ENCODE data around the gene SLC24A4.

The SLC24A4 gene

DNA sequence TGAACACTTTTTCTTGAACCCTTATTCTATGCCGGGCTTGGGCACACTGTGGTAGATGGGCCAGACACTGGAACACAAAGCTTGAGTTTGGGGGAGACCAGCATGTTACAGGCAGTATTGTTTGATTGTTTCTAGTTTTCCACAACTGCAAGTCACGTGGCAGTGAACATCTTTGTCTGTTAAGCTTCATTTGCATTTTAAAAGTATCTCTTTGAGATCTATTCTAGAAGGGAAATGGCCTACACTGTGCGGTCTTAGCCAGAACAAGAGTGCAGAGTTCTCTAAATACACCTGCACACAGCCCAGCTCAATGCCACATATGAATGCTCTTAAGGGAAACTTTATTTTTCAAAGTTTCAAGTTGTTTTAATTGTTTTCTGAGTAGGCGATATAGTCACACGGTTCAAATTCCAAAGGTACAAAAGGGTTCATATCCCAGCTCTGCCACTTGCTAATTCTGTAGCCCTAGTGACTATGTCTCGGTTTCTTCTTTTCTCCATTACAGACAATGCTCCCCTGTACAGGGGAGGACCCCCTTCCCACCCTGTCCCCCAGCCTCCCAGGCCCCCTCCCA lies 215.5 kb downstream of the SLC24A4 start:
- in situ Hi-C loops (cut with MboI; ENCODE audit: low sequenced_read_pairs), result no loop called here

DNA sequence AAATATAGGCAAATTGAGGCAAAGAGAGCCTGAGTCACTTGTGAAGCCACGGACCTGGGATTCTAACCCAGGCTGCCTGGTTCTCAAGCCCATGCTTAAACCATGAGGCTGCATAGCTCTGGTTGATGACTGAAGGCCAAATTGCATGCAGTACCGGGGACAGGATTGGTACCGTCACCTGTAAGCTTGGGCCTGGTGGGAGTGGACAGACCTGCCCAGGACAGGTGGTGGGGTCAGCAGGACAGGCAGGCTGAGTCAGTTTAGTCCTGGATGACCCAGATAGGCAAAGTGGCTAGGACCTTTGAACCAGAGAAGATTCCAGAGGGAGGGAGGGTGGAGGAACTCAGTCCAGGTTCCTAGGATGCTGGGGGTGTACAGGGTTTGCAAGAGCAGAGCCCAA lies 216.5 kb downstream of the SLC24A4 start:
- in situ Hi-C loops (cut with MboI; ENCODE audit: low sequenced_read_pairs), result no loop called here

DNA sequence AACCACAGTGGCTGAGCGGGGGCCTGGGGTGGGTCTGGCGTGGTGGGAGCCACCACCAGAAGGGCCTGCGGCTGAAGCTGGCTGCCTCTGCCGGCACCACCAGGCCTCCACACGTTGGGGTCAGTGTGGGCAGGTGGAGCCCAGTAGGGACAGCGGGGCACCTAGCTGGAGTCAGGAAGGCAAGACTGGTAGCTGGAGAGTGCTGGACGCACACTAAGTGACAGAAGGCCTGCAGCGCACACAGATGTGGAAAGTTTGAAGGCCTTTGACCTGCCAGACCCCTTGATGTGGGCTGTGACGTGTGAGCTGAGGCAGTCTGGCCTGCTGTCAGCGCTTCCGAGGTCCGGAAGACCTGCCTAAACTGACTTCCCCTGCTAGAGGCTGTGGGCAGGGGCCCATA lies 216.9 kb downstream of the SLC24A4 start:
- in situ Hi-C loops (cut with MboI; ENCODE audit: low sequenced_read_pairs), result no loop called here

DNA sequence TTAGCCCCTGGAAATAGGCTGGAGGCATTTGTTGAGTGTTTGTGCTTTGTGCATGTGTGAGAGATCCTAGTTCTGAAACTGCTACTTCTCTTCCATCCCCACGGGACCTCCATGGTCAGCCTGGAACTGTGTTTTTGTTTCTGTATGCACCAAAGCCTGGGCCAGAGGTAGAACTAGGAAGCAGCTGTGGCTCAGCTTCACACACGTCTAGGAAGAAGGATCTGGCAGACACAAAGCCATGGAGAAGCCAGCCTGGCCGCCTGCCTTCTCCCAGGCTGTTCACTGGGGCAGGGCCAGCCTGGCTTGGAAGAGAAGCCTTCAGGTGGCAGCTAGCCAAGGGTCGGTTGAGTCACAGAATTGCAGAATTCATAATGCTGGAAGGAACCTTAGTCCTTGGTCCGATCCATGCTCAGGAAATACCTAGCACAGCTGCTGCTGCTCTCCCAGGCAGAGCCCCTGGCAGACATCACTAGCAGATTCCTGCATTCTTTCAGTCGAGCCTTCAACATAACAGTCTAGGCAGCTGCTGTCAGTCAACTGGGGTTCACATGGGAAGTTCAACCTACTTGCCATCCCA lies 217.6 kb downstream of the SLC24A4 start:
- in situ Hi-C loops (cut with MboI; ENCODE audit: low sequenced_read_pairs), result no loop called here

DNA sequence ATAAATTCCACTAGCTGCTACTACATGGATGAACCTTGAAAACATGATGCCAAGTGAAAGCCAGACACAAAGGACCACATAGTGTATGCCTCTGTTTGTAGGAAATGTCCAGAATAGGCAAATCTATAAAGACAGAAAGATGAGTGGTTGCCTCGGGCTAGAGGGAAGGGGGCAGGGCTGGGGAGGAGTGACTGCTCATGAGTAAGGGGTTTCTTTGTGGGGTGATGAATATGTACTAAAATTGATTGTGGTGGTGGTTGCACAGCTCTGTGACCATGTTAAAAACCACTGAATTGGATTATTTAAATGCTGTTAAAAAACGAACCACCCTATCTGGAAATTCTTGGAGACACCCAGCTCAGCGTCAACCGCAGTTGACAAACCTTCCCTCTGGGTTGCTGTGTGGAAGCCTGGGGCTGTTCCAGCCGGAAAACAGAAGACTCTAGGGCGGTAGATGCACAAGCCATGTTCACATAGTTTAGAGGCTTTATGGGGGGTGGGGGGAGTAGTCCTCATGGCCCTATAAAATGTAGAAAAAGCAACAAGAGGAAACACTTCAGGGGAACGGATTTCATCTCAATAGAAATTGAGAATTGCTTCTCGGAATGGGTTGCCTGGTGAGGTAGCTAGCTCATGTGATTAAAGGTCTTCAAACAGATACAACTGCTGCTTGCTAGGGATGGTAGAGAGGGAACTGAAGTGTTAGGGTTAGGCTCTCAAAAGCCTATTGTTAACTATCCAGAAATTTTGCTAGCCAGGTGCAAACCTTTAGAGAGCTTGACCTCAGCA lies 220.0 kb downstream of the SLC24A4 start:
- in situ Hi-C loops (cut with MboI; ENCODE audit: low sequenced_read_pairs), result no loop called here

DNA sequence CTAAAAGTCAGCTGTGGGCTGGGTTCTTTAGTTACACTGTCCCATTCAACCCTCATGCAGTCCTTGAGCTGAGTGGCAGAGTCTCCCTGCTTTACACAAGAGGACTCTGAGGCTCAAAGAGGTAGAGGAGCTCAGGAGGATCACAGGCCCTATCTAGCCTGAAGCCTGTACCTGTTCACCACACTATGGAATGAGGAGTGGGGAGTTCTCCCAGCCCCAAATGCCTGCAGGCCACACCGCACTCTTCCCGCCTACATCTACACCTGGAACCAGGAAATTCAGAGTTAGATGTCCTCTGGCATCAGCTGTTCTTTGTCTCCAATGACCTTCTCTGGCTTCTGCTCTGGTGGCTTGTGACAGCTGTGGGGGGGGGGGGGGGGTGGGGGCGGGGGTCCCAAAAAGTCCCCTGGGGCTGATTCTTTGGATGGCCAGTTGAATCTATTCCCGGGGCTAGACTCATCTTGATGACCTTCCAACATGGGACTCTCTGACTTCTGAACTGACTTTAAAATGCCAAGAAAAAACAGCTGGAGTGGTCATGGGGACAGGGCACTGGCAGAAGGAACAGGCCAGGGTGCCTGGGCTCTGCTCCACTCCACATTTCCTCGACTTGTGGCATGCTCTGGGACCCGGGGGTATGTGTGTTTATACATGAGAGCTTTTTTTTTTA lies 221.2 kb downstream of the SLC24A4 start:
- in situ Hi-C loops (cut with MboI; ENCODE audit: low sequenced_read_pairs), result no loop called here

DNA sequence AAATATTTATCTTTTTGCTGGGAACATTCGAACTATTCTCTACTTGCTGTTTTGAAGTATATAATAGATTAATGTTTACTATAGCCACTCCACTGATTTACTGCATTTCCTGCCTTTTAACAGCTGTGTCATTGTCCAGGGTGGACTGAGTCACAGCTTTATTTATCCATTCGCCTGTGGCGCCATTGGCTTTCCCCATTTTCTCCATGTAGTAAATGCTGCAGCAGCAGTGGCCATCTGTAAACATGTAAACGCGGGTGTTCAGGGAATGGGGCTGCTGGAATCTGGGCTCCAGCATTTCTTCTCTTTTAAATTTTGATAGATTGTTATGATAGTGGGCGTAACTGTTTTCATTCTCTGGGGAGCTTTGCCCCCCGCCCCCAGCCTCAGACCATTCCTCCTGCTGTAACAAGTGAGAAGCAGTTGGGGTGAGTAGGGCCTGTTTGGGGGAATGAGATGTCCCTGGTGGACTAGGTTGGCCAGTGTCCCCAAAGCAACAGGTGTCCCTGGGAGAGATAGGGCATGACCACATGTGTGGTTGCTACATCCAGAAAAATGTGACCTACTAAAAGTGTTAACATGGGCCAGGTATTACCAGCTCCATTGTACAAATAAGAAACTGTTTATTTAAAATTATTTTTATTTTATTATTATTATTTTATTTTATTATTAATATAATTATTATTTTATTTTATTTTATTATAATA lies 223.5 kb downstream of the SLC24A4 start:
- in situ Hi-C loops (cut with MboI; ENCODE audit: low sequenced_read_pairs), result no loop called here

DNA sequence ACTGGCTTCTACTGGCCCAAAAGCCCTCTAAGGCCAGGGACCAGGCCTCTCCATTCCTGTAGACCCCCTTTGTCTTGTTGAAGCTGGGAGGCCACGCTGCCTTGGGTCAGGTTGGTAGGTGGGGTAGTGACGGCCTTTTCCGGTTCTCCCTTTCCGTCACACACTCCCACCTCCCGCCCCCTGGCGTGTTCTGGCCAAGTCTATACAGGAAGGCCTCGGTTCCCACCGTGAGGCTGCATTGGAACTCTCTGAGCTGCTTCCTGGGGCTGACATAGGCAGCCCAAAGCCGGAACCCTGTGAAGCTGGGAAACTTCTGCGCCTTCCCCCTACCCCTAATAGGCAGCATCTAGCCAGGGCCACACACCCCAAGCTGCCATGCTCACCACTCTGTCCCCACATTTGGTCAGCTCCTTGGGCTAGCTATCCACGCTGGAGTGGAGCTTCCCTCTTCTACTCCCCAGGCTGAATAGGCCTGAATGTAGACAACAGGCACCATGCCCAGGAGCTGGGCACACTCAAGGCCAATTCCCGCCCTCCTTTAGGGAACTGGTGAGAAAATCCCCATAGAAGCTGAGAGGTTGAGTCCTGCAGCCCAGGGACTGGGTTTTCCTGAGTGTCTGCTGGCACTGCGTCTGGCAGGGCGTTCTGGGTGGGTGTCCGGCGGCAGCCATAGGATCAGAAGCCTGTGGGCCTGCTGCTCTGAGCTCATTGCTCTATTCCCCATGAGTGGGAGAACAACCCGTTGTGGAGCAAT lies 226.3 kb downstream of the SLC24A4 start:
- in situ Hi-C loops (cut with MboI; ENCODE audit: low sequenced_read_pairs), result no loop called here

DNA sequence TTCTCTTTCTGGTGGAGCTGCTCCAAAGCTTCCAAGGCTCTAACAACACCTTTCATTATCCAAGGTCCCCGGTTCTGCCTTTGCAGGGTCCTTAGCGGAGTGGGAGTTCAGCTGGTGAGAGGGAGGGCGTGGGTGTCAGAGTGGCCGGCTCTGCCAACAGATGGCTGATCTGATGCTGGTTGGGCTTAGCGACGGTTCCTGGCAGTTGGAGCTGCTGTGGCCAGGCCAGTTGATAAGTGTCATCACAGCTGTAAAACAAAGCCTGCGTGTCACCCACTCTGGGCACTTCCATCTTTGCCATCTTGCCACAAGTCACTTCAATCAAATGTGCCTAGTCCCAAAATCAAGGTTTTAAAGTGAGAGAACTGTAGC lies 226.9 kb downstream of the SLC24A4 start:
- in situ Hi-C loops (cut with MboI; ENCODE audit: low sequenced_read_pairs), result no loop called here
